COLO668 (cell line): Measurements from ENCODE around the gene TMCC3.
"Not testable (repeated sequence)": the region's sequence is repeated elsewhere in the genome, so short reads cannot be mapped to it uniquely, and the experiment has no call there.

ENCODE experiments used
- DNase-seq: peaks from one replicate; lab custom pipeline; 2025; ENCODE audit not compliant: unreplicated experiment; lab: John Stamatoyannopoulos, UW

TMCC3 gene

GRCh38 chr12:94575024-94575423, 75.3 kb downstream of the TMCC3 start:
- peak; percentile 13 for DNase-seq

DNA sequence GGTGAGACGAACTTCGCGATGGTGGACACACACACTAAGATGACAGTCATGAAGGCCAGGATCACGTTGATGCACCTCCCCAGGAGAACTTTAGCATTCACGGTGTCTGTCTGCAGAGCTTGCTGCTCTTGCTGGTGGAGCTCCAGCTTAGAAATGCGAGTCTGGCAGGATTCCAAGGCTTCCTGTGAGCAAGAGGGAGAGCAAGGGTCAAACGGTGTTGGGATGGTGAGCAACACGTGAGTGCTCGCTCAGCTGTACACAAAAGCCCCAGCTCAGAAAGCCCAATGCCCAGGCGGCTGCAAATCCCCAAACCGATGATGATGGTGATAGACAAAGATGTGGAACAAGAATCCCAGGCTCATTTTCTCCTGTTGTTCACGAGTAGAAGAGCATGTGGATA, 78.8 kb downstream of the TMCC3 start:
- peak; percentile 84 for DNase-seq

GRCh38 chr12:94570161-94570560, 80.2 kb downstream of the TMCC3 start:
- DNase-seq: no peak

DNA sequence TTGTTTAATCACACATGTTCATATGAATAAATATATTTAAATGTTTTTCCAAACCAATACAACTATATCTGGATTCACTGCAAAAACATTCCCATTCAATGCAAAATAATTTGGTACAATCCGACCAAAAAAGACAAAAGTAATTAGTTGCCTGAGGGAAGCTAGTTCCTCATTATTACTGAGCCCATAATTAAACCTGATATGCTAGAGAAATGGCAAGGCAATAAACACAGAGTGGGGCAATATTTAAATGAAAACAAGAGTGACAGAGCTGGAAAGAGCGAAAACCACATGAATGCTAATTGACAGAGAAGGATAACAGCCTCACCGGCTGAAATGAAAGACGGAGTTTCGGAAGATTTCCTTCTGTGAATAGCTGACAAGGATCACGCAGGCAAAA, 82.6 kb downstream of the TMCC3 start:
- no peak for DNase-seq

GRCh38 chr12:94566345-94566744, 84.0 kb downstream of the TMCC3 start:
- DNase-seq: no peak

GRCh38 chr12:94565683-94566082, 84.7 kb downstream of the TMCC3 start:
- no peak for DNase-seq

DNA sequence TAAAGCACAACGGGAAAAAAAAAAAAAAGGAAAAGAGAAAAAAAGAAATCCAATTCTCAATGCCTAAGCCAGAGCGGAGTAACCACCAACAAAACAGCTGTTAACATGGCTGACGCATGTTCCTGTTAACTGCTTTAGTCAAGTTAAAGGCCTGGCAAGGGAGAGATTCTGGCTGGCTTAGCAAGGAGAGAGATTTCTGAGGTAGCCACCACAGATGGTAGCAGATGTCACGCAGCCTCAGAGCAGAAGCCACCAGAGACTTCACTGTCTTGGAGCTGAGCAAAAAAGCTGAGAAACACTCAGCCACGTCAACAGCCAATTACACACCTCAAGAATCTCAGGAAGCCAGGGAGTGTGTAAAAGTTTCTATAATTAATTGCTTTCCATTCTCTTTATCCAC, 87.1 kb downstream of the TMCC3 start:
- no peak for DNase-seq

GRCh38 chr12:94561943-94562411, 88.4 kb downstream of the TMCC3 start:
- DNase-seq: peak; percentile 73

DNA sequence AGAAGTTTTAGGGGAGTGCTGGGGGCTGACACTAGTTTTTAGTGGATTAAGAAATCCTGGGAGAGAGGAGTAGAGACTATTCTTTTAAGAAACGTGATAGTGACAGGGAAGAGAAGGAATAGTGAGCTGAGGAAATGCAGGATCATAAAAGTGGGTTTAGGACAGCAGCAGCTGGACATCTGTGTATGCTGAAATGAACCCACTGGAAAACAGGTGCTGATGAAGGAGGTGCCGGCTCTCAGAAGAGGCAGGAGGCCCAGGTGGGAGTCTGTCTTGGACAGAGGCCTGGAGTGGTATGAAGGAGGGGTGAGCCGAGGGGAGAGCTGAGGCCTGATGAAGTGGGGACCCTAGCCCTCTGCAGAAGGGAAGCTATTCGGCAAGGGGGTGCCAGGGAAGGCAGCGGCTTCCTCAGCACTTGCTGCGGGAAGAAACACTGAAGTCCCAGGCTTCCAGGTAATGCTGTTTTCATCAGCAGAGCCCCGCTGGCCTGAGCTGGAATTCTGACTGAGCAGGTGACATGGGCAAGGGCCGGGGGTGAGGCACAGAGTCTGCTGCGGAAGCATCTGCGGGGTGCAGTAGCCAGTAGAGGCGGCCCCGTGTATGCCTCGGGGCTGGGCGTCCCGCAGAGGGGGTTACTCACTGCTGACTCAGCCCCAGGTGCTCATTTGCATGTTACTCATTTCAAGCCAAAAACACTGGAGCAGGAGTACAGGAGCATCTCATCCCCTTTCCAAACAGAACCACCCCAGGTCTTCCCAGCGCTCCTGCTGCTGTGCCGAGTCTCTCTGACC, 89.7 kb downstream of the TMCC3 start:
- DNase-seq: peak; percentile 97

DNA sequence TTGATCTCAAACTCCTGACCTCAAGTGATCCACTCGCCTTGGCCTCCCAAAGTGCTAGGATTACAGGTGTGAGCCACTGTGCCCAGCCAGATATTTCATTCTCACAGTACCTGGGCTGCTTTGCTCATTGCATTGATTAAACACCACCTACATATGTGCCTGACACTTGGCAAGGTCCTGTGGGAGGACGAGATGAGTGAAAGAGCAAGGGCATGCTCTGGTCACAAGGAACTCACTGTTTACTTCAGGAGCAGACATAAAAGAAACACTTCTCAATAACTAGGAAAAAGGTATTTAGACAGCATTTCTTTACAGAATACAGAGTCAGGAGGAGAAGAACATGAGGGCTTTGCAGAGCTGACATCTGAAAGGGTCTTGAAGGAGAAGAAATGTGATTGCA, 91.7 kb downstream of the TMCC3 start:
- DNase-seq: no peak

DNA sequence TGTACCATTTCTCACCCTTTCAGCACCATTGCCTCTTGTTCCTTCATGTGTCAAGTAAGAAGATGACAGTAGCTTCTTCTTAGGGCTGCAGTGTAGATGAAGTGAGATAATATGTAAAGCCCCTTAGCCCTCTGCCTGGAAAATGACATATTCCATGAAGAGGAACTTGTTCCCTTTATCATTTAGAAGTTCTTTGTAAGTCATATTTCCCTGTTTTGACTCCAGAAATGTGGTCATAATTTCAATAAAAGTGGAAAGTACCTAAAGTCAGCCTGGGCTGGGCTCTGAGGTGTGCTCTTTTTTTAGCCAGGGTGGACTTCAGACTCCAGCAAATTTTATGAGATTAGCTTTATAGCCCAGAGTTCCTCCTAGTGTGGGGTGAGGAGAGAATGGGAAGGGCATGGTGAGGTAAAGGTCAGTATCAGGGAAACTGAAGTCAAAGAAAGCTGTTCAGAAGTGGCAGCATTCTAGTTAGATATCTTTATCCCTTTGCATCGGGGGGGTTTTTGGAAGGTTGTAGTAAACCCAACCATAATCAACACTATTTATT, 92.5 kb downstream of the TMCC3 start:
- DNase-seq: no peak

GRCh38 chr12:94555687-94556086, 94.7 kb downstream of the TMCC3 start:
- no peak for DNase-seq

GRCh38 chr12:94553875-94554274, 96.5 kb downstream of the TMCC3 start:
- DNase-seq: no peak

- DNase-seq: no peak
Observed at GRCh38 chr12:94553130-94553519, 97.2 kb downstream of the TMCC3 start.

DNA sequence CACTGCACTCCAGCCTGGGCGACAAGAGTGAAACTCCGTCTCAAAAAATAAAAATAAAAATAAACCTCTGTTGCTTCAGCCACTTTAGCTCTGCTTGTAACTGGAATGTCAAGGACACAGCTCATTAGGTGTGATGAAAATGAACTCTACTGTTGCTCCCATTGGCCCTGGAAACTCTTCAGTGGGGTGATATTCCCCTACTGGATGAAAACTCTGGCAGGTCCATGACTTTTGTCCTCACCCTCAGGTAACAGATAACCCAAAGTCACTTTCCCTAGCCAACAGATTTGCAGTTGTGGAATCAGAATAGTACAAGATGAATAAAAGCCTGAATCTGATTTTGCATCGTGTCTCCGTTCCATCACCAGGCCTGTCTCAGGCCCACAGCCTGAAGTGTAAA, 98.5 kb downstream of the TMCC3 start:
- DNase-seq: no peak

- no peak for DNase-seq
Observed at GRCh38 chr12:94550964-94551363, 99.4 kb downstream of the TMCC3 start.

DNA sequence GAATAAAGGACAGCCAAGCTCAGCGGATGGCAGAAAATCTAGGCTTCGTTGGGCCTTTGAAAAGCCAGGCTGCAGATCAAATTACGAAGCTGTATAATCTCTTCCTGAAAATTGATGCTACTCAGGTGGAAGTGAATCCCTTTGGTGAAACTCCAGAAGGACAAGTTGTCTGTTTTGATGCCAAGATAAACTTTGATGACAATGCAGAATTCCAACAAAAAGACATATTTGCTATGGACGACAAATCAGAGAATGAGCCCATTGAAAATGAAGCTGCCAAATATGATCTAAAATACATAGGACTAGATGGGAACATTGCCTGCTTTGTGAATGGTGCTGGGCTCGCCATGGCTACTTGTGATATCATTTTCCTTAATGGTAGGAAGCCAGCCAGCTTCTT, 101.5 kb downstream of the TMCC3 start:
- DNase-seq: not testable (repeated sequence)

DNA sequence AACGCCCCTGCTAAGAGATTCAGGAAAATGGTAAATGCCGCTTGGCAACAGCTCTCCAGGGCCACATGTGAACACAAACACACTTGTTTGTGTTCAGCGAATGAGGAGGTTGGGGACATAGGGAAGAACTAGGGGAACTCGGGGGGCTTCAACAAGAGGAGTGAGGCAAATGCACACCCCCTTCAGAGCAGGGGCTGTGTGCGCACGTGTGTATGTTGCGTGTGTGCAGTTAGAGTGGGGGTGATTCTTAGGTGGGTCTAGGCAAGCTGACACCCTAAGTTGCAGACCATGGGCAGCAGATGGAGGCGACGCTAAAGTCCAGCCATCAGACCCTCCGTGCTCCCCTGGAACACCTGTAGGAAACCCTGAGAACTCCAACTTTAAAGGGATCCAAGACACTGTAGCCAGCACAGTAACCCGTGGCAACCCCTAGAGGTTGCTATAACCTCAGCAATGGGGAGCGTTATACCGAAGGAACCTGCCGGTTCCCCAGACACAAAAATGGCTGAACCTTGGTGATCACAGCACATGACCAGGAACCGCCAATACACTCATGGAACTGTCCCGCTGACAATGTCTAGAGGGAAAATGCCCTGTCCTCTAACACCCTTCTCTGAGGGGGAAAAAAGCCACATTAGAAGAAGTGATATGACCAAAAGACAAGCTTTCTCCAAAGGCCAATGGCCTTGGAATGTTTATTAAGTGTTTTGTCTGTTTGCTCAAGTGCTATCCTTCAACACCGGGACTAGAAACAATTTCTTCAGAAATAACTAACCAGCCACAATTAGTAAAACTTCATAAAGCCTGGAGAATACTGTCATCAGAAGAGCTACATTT, 104.2 kb downstream of the TMCC3 start:
- DNase-seq: peak; percentile 38

- DNase-seq: no peak
Observed at GRCh38 chr12:94544355-94544754, 106.0 kb downstream of the TMCC3 start.

- DNase-seq: no peak
Observed at GRCh38 chr12:94538318-94538717, 112.0 kb downstream of the TMCC3 start.

- peak; percentile 18 for DNase-seq
Observed at GRCh38 chr12:94536040-94536965, 114.1 kb downstream of the TMCC3 start.
